T-cell (primary cell): ENCODE results near the gene ATP1A3. TPM values are rescaled to one million over a fixed set of nuclear protein-coding genes. Genes with fewer than 3 reads are reported as not detected.

Experiments
- ATAC-seq, 4 experiments: fragments of 200-7000 bp in 3 of 4; fragments of 150-1000 bp in 1 of 4; cut with Tn5 transposase; replicated peaks in 1 of 4; 1 replicate in 3 of 4; 2 replicates in 1 of 4; pipeline ENCODE4 v1.10.0; 2021; ENCODE audit warnings: moderate library complexity in 3 of 4, mild to moderate bottlenecking in 2 of 4, moderate number of reproducible peaks in 1 of 4
- CTCF ChIA-PET, 2 donors: fragments of 300-600 bp; sonication (Branson Sonifier 250); formaldehyde crosslinking; loops; one replicate each; lab custom pipeline; 2022; ENCODE audit warnings: antibody characterized with exemption in 2 of 2; lab: Charles Lee
- POLR2A ChIA-PET, 2 donors: fragments of 300-600 bp; sonication (Branson Sonifier 250); formaldehyde crosslinking; loops; one replicate each; lab custom pipeline; 2022; ENCODE audit warnings: antibody characterized with exemption in 2 of 2; lab: Charles Lee
- DNase-seq, 35 experiments: peaks; one replicate each; pipeline versions ENCODE4 v3.0.0 to v3.0.0-alpha.2; 2013 to 2023
- H3K27ac ChIP-seq: one replicate; pipeline ENCODE4 v1.5.1; 2013; ENCODE audit warnings: low read length
- H3K27me3 ChIP-seq, 2 experiments: replicated peaks in 1 of 2; 1 replicate in 1 of 2; 2 replicates in 1 of 2; pipeline versions ENCODE4 v1.6.1 to v1.7.0; 2013; ENCODE audit warnings: low read length in 1 of 2, mixed read lengths in 1 of 2; ENCODE audit not compliant: control insufficient read depth in 2 of 2, insufficient read depth in 2 of 2; ENCODE audit errors: extremely low read depth in 1 of 2
- H3K36me3 ChIP-seq, 2 donors: 1 replicate in 1 of 2; 2 replicates in 1 of 2; pipeline versions ENCODE4 v1.6.1 to v1.7.0; 2013; ENCODE audit warnings: low read length in 1 of 2; ENCODE audit not compliant: control insufficient read depth in 2 of 2, insufficient read depth in 1 of 2; ENCODE audit errors: extremely low read depth in 1 of 2
- H3K4me1 ChIP-seq, 2 experiments: 1 replicate in 1 of 2; 2 replicates in 1 of 2; pipeline versions ENCODE4 v1.6.1 to v1.7.0; 2013; ENCODE audit warnings: low read length in 2 of 2, mixed read lengths in 1 of 2; ENCODE audit not compliant: insufficient read depth in 2 of 2, control insufficient read depth in 1 of 2; ENCODE audit errors: extremely low read depth in 1 of 2
- H3K4me3 ChIP-seq, 2 donors: 1 replicate in 1 of 2; 2 replicates in 1 of 2; pipeline versions ENCODE4 v1.5.1 to v1.7.0; 2013; ENCODE audit warnings: mild to moderate bottlenecking in 2 of 2, low read length in 1 of 2, moderate library complexity in 1 of 2; ENCODE audit not compliant: control insufficient read depth in 1 of 2; ENCODE audit errors: extremely low read depth in 1 of 2
- H3K9me3 ChIP-seq: 2 replicates; pipeline ENCODE4 v1.7.0; 2013
- H3K27ac Mint-ChIP-seq, 2 donors: one replicate each; pipeline ENCODE4 v1.8.0; 2020 to 2021; ENCODE audit warnings: mild to moderate bottlenecking in 2 of 2, mixed read lengths in 2 of 2
- H3K27me3 Mint-ChIP-seq, 2 donors: one replicate each; pipeline ENCODE4 v1.8.0; 2021 to 2022; ENCODE audit warnings: mixed read lengths in 2 of 2
- H3K36me3 Mint-ChIP-seq: one replicate; pipeline ENCODE4 v1.8.0; 2021; ENCODE audit warnings: mixed read lengths
- H3K4me1 Mint-ChIP-seq, 3 donors: one replicate each; pipeline ENCODE4 v1.8.0; 2020 to 2022; ENCODE audit warnings: mixed read lengths in 3 of 3, mild to moderate bottlenecking in 1 of 3
- H3K4me3 Mint-ChIP-seq, 3 donors: one replicate each; pipeline ENCODE4 v1.8.0; 2020 to 2022; ENCODE audit warnings: mild to moderate bottlenecking in 3 of 3, mixed read lengths in 3 of 3, moderate library complexity in 3 of 3
- H3K9me3 Mint-ChIP-seq, 3 donors: one replicate each; pipeline ENCODE4 v1.8.0; 2020 to 2022; ENCODE audit warnings: mixed read lengths in 3 of 3
- WGBS: methylation state at CpG from one replicate; pipeline ENCODE4 v1.1.5; 2013; ENCODE audit warnings: missing lambda C conversion rate; ENCODE audit not compliant: insufficient coverage; 5-methylcytosine and 5-hydroxymethylcytosine counted together
- total RNA-seq, 35 experiments: library from RNA in 6 of 35; stranded (reverse) in 6 of 35; fragments of 120-200 nt in 1 of 35; gene quantifications; one replicate each; pipeline versions ENCODE4 v1.2.1 to v1.2.4 and lab custom pipeline; 2013 to 2026

The ATP1A3 gene
- total RNA-seq, 5 donors from 2014 or later (not counting 1 experiment from before 2014, with no cell fraction given): 4.3 to 14.4 (median 6.3) TPM

- H3K4me1 Mint-ChIP-seq: peaks cover 22 to 29% (median 22%) of the 10 kb centered on the region in 3 donors
- Histone ChIP-seq H3K27ac (no peak overlapping the region), H3K4me1 (peaks cover 28 to 60% of the 10 kb centered on the region in 2 experiments), H3K4me3 (no peak overlapping the region), H3K27me3 (peaks cover 15 to 90% of the 10 kb centered on the region in 2 experiments), H3K36me3 (no peaks in the 10 kb centered on the region), H3K9me3 (no peaks in the 10 kb centered on the region)
- no peak overlapping the region for H3K27ac Mint-ChIP-seq
- peaks cover 9 to 11% of the 10 kb centered on the region in 2 donors for H3K27me3 Mint-ChIP-seq
- 81% methylated on average over 4 of the region's 6 CpGs for WGBS
- ChIA-PET POLR2A (no interaction called here), CTCF (no interaction called here)
- DNase-seq (no peak), ATAC-seq (no peak)
- H3K9me3 Mint-ChIP-seq: no peaks in the 10 kb centered on the region
- peaks cover 4% of the 10 kb centered on the region for H3K36me3 Mint-ChIP-seq
- H3K4me3 Mint-ChIP-seq: no peak overlapping the region
Measured at GRCh38 chr19:41918095-41918494, 75.9 kb downstream of the ATP1A3 start.

GRCh38 chr19:41917676-41918075 lies 76.4 kb downstream of the ATP1A3 start:
- no peak for ATAC-seq
- Mint-ChIP-seq H3K27ac (no peak overlapping the region), H3K27me3 (peaks cover 8 to 10% of the 10 kb centered on the region in 2 donors), H3K9me3 (no peaks in the 10 kb centered on the region), H3K36me3 (peaks cover 4% of the 10 kb centered on the region), H3K4me3 (no peak overlapping the region), H3K4me1 (peaks cover 23 to 29% (median 23%) of the 10 kb centered on the region in 3 donors)
- WGBS: 83% methylated on average over 4 of the region's 12 CpGs
- Histone ChIP-seq H3K36me3 (no peaks in the 10 kb centered on the region), H3K4me1 (peaks cover 28 to 64% of the 10 kb centered on the region in 2 experiments), H3K27me3 (peaks cover 15 to 94% of the 10 kb centered on the region in 2 experiments), H3K4me3 (no peak overlapping the region), H3K27ac (no peak overlapping the region), H3K9me3 (no peaks in the 10 kb centered on the region)
- ChIA-PET POLR2A (no interaction called here), CTCF (no interaction called here)
- no peak for DNase-seq

Other genes starting within 250 kb of the ATP1A3 start
- gene CEACAM6, start 238.7 kb downstream of the ATP1A3 start, total RNA-seq: under 1 TPM in 3 of 5 donors, not detected in 2; 0.53 to 0.76 (median 0.67) TPM
- gene CEACAM3, start 197.6 kb downstream of the ATP1A3 start, total RNA-seq: not detected
- gene LYPD4, start 149.5 kb downstream of the ATP1A3 start, total RNA-seq: not detected
- not detected for gene DMRTC2, start 149.2 kb downstream of the ATP1A3 start, total RNA-seq
- gene RPS19, start 134.0 kb downstream of the ATP1A3 start, total RNA-seq: 1,000 to 10,000 TPM; 3,043 to 4,286 (median 3,822) TPM
- gene CD79A, start 117.0 kb downstream of the ATP1A3 start, total RNA-seq: 10 to 100 TPM; 15.9 to 51.1 (median 19.0) TPM
- 1,000 to 10,000 TPM; 1,130 to 1,360 (median 1,288) TPM for gene ARHGEF1, start 111.0 kb downstream of the ATP1A3 start, total RNA-seq
- gene ERFL, start 65.8 kb downstream of the ATP1A3 start, total RNA-seq: 1 to 10 TPM; 5.9 to 8.5 (median 6.3) TPM
- gene RABAC1, start 34.9 kb downstream of the ATP1A3 start, total RNA-seq: 100 to 1,000 TPM in 4 of 5 donors, 10 to 100 TPM in 1; 67.0 to 143 (median 131) TPM
- 1 to 10 TPM in 3 of 5 donors, under 1 TPM in 2; 0.26 to 1.5 (median 1.3) TPM for gene GRIK5, start 76.0 kb upstream of the ATP1A3 start, total RNA-seq
- gene ZNF574, start 81.9 kb upstream of the ATP1A3 start, total RNA-seq: 10 to 100 TPM; 18.4 to 27.4 (median 26.6) TPM
- gene POU2F2, start 138.2 kb upstream of the ATP1A3 start, total RNA-seq: 10 to 100 TPM; 27.9 to 71.7 (median 59.5) TPM
- 10 to 100 TPM; 67.6 to 82.8 (median 71.0) TPM for gene DEDD2, start 223.4 kb upstream of the ATP1A3 start, total RNA-seq
- gene ZNF526, start 226.1 kb upstream of the ATP1A3 start, total RNA-seq: 10 to 100 TPM in 3 of 5 donors, 1 to 10 TPM in 2; 8.0 to 25.1 (median 23.1) TPM
- gene GSK3A, start 248.4 kb upstream of the ATP1A3 start, total RNA-seq: 10 to 100 TPM; 21.4 to 45.8 (median 38.1) TPM